Measurements from ENCODE around the gene ZMYM2.

ZMYM2 gene

GRCh38 chr13:20137875-20138274 is 179.3 kb downstream of the ZMYM2 start:
- no peak for DNase-seq

GRCh38 chr13:20140487-20140886 is 182.0 kb downstream of the ZMYM2 start:
- DNase-seq = no peak

All from CD4-positive, alpha-beta T cell treated with Interleukin-6 for 4 hours (primary cell).